ENCODE results near the gene LAX1. TPM values are rescaled to one million over a fixed set of nuclear protein-coding genes. Genes with fewer than 3 reads are reported as not detected.

Gene LAX1
- 53.0 TPM for total RNA-seq
- 10 to 100 TPM; 33.5 to 43.2 (median 37.6) TPM for polyA plus RNA-seq

DNA sequence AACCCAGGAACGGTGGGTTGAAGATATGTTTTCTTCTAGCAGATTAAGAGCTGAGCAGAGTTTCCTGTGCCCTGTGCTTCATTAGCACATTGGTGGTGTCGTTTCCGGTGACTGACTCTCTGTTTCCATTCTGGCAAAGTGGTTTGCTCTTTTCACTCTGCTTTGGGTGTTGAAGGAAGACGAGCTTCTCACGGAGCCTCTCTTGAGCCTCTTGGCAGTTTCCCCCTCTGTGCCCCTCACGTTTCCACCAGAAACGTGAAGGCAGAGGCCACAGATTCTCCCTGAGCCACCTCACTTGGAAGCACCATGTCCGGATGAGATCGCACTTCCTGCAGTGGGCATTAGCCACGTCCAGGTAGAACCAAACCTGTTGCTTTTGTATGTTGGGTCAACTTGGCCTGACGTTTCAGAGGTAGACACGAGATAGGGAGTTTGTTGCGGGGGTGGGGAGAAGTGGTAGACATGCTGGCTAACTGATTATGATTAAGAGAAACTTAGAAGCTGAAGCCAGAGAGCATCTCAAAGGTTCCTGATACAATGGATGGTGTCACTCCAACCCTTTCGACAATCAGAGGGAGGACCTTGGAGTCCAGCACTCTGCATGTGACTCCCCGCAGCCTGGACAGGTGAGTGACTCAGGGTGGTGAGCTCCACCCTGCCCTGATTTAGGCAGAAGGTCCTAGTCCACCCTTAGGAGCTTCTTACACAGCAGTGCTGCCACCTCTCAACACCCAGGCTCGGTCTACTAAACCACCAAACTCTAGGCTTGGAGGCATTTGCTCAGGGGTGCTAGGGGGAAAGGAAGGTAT lies at the start of gene LAX1:
TSS of gene LAX1 (plus strand) at position 155 of the 809 bp plus-strand sequence. CDS start at position 538, 383 bp downstream.
- Histone ChIP-seq H3K4me3 (ENCODE audit: low read depth, low read length) (peak within 1 kb of the TSS; percentile 97), H3K4me1 (ENCODE audit: control insufficient read depth, insufficient read depth, low read length, poor library complexity, severe bottlenecking) (peaks cover 56% of the 10 kb centered on the region), H3K36me3 (ENCODE audit: control insufficient read depth, insufficient read depth, low read length) (peaks cover 12% of the 10 kb centered on the region), H3K27me3 (ENCODE audit: control insufficient read depth, insufficient read depth, low read length) (no peaks in the 10 kb centered on the region), H3K27ac (ENCODE audit: insufficient read depth, low read length, poor library complexity, severe bottlenecking) (peak within 1 kb of the TSS; percentile 90), H3K9me3 (ENCODE audit: control insufficient read depth in 2 of 2, low read length in 2 of 2) (no peaks in the 10 kb centered on the region)
- Mint-ChIP-seq H3K9me3 (no peaks in the 10 kb centered on the region), H3K27ac (peak within 1 kb of the TSS; percentile 98 to 99 (median 99)), H3K4me3 (peak within 1 kb of the TSS; percentile 98 to 99 (median 99)), H3K36me3 (peaks cover 15% of the 10 kb centered on the region), H3K27me3 (no peaks in the 10 kb centered on the region), H3K4me1 (peaks cover 15 to 77% (median 42%) of the 10 kb centered on the region in 4 donors)
- ATAC-seq (ENCODE audit: low read depth in 2 of 2): peak; percentile 94 to 95
- peak; percentile 61 to 95 (median 86) for DNase-seq

GRCh38 chr1:203717120-203717519 lies 47.9 kb upstream of the LAX1 start:
- H3K4me3 ChIP-seq (ENCODE audit: low read depth, low read length): no peak overlapping the region
- H3K36me3 ChIP-seq (ENCODE audit: control insufficient read depth, insufficient read depth, low read length): peaks cover 80% of the 10 kb centered on the region
- H3K4me1 ChIP-seq (ENCODE audit: control insufficient read depth, insufficient read depth, low read length, poor library complexity, severe bottlenecking): no peaks in the 10 kb centered on the region
- DNase-seq (no peak), ATAC-seq (ENCODE audit: low read depth in 2 of 2) (no peak)
- no peak overlapping the region for H3K4me3 Mint-ChIP-seq
- peaks cover 28% of the 10 kb centered on the region for H3K36me3 Mint-ChIP-seq
- H3K27ac ChIP-seq (ENCODE audit: insufficient read depth, low read length, poor library complexity, severe bottlenecking): no peak overlapping the region
- no peaks in the 10 kb centered on the region for H3K4me1 Mint-ChIP-seq
- no peaks in the 10 kb centered on the region for H3K27me3 ChIP-seq (ENCODE audit: control insufficient read depth, insufficient read depth, low read length)
- H3K9me3 Mint-ChIP-seq: no peaks in the 10 kb centered on the region
- peak overlapping the region in 1 of 3 donors; percentile 82 for H3K27ac Mint-ChIP-seq
- no peaks in the 10 kb centered on the region for H3K27me3 Mint-ChIP-seq
- H3K9me3 ChIP-seq (ENCODE audit: control insufficient read depth in 2 of 2, low read length in 2 of 2): no peaks in the 10 kb centered on the region

GRCh38 chr1:203720242-203720641 lies 44.7 kb upstream of the LAX1 start:
- peaks cover 0 to 5% (median 1%) of the 10 kb centered on the region in 4 donors for H3K4me1 Mint-ChIP-seq
- Histone ChIP-seq H3K9me3 (ENCODE audit: control insufficient read depth in 2 of 2, low read length in 2 of 2) (no peaks in the 10 kb centered on the region), H3K4me1 (ENCODE audit: control insufficient read depth, insufficient read depth, low read length, poor library complexity, severe bottlenecking) (no peaks in the 10 kb centered on the region), H3K36me3 (ENCODE audit: control insufficient read depth, insufficient read depth, low read length) (peaks cover 77% of the 10 kb centered on the region), H3K4me3 (ENCODE audit: low read depth, low read length) (no peak overlapping the region), H3K27me3 (ENCODE audit: control insufficient read depth, insufficient read depth, low read length) (no peaks in the 10 kb centered on the region), H3K27ac (ENCODE audit: insufficient read depth, low read length, poor library complexity, severe bottlenecking) (no peak overlapping the region)
- H3K36me3 Mint-ChIP-seq: peaks cover 43% of the 10 kb centered on the region
- H3K27ac Mint-ChIP-seq: no peak overlapping the region
- DNase-seq: no peak
- no peak overlapping the region for H3K4me3 Mint-ChIP-seq
- ATAC-seq (ENCODE audit: low read depth in 2 of 2): no peak
- H3K9me3 Mint-ChIP-seq: peaks cover 0 to 1% (median 0%) of the 10 kb centered on the region in 7 donors
- no peaks in the 10 kb centered on the region for H3K27me3 Mint-ChIP-seq

DNA sequence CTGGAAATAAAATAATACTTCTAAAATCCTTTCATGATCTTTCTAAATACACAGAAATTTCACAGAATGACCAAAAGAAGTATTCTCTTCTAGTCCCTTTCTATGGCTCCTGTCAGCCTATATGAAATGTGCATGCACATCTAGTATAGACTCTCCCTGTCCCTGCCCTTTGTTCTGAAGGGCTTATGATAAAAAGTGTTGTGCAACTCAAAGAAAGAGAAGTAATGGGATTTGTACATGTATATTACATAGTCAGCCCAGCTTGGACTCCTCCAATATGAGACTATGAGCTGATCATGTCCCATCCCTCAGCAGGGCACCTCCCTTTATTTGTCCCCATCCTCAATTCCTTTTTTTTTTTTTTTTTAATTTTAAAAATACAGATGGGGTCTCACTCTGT lies 42.1 kb upstream of the LAX1 start:
- Histone ChIP-seq H3K9me3 (ENCODE audit: control insufficient read depth in 2 of 2, low read length in 2 of 2) (no peaks in the 10 kb centered on the region), H3K27ac (ENCODE audit: insufficient read depth, low read length, poor library complexity, severe bottlenecking) (no peak overlapping the region), H3K4me1 (ENCODE audit: control insufficient read depth, insufficient read depth, low read length, poor library complexity, severe bottlenecking) (no peaks in the 10 kb centered on the region), H3K36me3 (ENCODE audit: control insufficient read depth, insufficient read depth, low read length) (peaks cover 86% of the 10 kb centered on the region), H3K4me3 (ENCODE audit: low read depth, low read length) (no peak overlapping the region), H3K27me3 (ENCODE audit: control insufficient read depth, insufficient read depth, low read length) (no peaks in the 10 kb centered on the region)
- DNase-seq (no peak), ATAC-seq (ENCODE audit: low read depth in 2 of 2) (no peak)
- Mint-ChIP-seq H3K4me3 (no peak overlapping the region), H3K27me3 (no peaks in the 10 kb centered on the region), H3K4me1 (peaks cover 0 to 5% (median 2%) of the 10 kb centered on the region in 4 donors), H3K36me3 (peaks cover 61% of the 10 kb centered on the region), H3K27ac (peak overlapping the region in 2 of 3 donors; percentile 44 to 56), H3K9me3 (peaks cover 0 to 2% (median 0%) of the 10 kb centered on the region in 7 donors)

DNA sequence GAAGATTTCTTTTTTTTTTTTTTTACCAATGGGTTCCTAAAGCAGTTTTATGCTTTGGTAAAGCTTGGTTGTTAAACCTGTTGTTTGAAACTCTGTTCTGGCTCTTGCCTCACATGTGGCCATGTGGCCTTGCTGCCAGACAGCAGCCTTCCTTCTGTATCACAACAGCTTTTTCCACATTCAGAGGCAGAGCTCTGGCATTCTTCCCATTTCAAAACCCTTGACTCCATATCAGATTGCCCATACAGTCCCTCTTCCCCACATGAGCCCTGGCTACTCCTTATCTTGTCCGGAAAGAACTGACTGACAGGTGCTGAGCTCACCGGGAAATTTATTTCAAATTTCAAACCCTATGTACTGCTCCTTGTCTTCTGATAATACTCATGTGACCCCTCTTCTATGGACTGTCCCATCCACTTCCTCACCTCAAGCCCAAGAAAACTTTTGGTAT lies 38.5 kb upstream of the LAX1 start:
- H3K4me3 ChIP-seq (ENCODE audit: low read depth, low read length): no peak overlapping the region
- H3K27ac ChIP-seq (ENCODE audit: insufficient read depth, low read length, poor library complexity, severe bottlenecking): no peak overlapping the region
- DNase-seq: no peak
- no peak overlapping the region for H3K4me3 Mint-ChIP-seq
- H3K27me3 Mint-ChIP-seq: no peaks in the 10 kb centered on the region
- H3K36me3 Mint-ChIP-seq: peaks cover 58% of the 10 kb centered on the region
- no peaks in the 10 kb centered on the region for H3K4me1 ChIP-seq (ENCODE audit: control insufficient read depth, insufficient read depth, low read length, poor library complexity, severe bottlenecking)
- no peak overlapping the region for H3K27ac Mint-ChIP-seq
- ATAC-seq (ENCODE audit: low read depth in 2 of 2): no peak
- H3K27me3 ChIP-seq (ENCODE audit: control insufficient read depth, insufficient read depth, low read length): no peaks in the 10 kb centered on the region
- H3K36me3 ChIP-seq (ENCODE audit: control insufficient read depth, insufficient read depth, low read length): peaks cover 92% of the 10 kb centered on the region
- H3K9me3 ChIP-seq (ENCODE audit: control insufficient read depth in 2 of 2, low read length in 2 of 2): no peaks in the 10 kb centered on the region
- H3K4me1 Mint-ChIP-seq: peaks cover 0 to 5% (median 2%) of the 10 kb centered on the region in 4 donors
- H3K9me3 Mint-ChIP-seq: peaks cover 0 to 2% (median 0%) of the 10 kb centered on the region in 7 donors

DNA sequence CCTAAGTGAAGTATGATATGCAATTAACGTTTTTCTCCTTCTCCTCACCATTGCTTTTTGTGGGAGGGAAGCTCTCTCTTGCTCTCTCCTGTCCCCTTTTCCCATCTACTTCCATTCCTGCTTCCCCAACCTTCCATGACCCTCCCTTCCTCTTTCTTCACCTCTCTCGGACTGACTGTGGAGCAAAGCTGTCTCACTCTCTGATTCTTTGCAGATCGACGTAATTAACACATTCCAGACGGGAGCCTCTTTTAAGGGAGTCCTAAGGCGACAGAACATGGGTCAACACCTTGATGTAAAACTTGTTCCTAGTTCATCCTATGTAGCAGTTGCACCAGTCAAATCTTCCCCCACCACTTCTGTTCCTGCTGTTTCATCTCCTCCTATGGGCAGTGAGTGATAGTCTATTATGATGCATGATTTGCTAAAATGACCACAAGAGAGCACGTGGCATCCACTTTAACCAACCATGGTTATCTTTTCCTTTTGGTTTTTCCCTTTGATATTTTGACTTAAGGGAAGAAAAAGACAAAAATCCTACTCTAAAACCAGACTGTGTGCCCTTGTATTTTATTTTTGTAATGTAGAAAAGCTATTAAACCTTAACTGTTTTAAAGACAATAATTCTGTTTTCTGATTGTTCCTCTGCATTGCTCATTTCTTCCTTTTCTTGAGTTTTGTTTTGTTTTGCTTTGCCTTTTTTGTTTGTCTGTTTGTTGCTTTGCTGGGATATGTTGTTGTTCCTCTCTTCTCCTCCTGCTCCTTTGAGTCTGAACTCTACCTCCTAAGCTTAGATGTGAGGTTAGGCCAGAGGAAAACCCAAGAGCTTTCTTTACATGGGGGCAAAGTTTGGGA lies 31.7 kb upstream of the LAX1 start:
- Histone ChIP-seq H3K27ac (ENCODE audit: insufficient read depth, low read length, poor library complexity, severe bottlenecking) (no peak overlapping the region), H3K4me1 (ENCODE audit: control insufficient read depth, insufficient read depth, low read length, poor library complexity, severe bottlenecking) (no peaks in the 10 kb centered on the region), H3K9me3 (ENCODE audit: control insufficient read depth in 2 of 2, low read length in 2 of 2) (no peaks in the 10 kb centered on the region), H3K4me3 (ENCODE audit: low read depth, low read length) (no peak overlapping the region), H3K27me3 (ENCODE audit: control insufficient read depth, insufficient read depth, low read length) (no peaks in the 10 kb centered on the region), H3K36me3 (ENCODE audit: control insufficient read depth, insufficient read depth, low read length) (peaks cover 76% of the 10 kb centered on the region)
- peaks cover 47% of the 10 kb centered on the region for H3K36me3 Mint-ChIP-seq
- no peak for DNase-seq
- no peaks in the 10 kb centered on the region for H3K27me3 Mint-ChIP-seq
- H3K9me3 Mint-ChIP-seq: no peaks in the 10 kb centered on the region
- H3K4me3 Mint-ChIP-seq: no peak overlapping the region
- peak overlapping the region in 2 of 3 donors; percentile 55 to 70 for H3K27ac Mint-ChIP-seq
- H3K4me1 Mint-ChIP-seq: peaks cover 0 to 7% (median 0%) of the 10 kb centered on the region in 4 donors
- no peak for ATAC-seq (ENCODE audit: low read depth in 2 of 2)

DNA sequence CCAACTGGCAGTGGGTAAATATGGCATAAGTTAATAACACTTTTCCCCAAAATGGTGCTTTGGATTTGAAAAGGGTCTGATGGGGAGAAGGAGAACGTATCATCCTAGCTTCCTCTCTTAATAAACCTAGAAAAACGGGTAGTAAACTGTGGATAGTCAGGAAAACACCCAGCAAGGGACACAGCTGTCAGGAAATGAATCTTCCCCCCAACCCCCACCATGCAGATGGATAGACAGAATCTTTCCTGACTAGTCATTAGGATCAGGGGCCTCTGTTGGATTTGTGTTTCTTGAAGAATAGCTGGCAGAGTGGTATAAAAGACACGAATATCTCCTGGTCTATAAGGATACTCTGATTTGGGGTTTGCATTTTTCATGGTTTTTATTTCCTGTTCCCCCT lies 22.5 kb upstream of the LAX1 start:
- no peaks in the 10 kb centered on the region for H3K27me3 Mint-ChIP-seq
- no peaks in the 10 kb centered on the region for H3K9me3 ChIP-seq (ENCODE audit: control insufficient read depth in 2 of 2, low read length in 2 of 2)
- H3K4me1 Mint-ChIP-seq: peaks cover 15 to 26% (median 17%) of the 10 kb centered on the region in 4 donors
- peak overlapping the region; percentile 18 for H3K27ac ChIP-seq (ENCODE audit: insufficient read depth, low read length, poor library complexity, severe bottlenecking)
- no peaks in the 10 kb centered on the region for H3K27me3 ChIP-seq (ENCODE audit: control insufficient read depth, insufficient read depth, low read length)
- no peaks in the 10 kb centered on the region for H3K9me3 Mint-ChIP-seq
- H3K36me3 ChIP-seq (ENCODE audit: control insufficient read depth, insufficient read depth, low read length): peaks cover 49% of the 10 kb centered on the region
- H3K4me3 Mint-ChIP-seq: no peak overlapping the region
- H3K27ac Mint-ChIP-seq: no peak overlapping the region
- ATAC-seq (ENCODE audit: low read depth in 2 of 2): no peak
- H3K36me3 Mint-ChIP-seq: peaks cover 55% of the 10 kb centered on the region
- peaks cover 10% of the 10 kb centered on the region for H3K4me1 ChIP-seq (ENCODE audit: control insufficient read depth, insufficient read depth, low read length, poor library complexity, severe bottlenecking)
- no peak for DNase-seq
- H3K4me3 ChIP-seq (ENCODE audit: low read depth, low read length): no peak overlapping the region

Measured in CD4-positive, CD25-positive, alpha-beta regulatory T cell (primary cell).